Measurements from ENCODE around the gene OMA1.

Gene OMA1

DNA sequence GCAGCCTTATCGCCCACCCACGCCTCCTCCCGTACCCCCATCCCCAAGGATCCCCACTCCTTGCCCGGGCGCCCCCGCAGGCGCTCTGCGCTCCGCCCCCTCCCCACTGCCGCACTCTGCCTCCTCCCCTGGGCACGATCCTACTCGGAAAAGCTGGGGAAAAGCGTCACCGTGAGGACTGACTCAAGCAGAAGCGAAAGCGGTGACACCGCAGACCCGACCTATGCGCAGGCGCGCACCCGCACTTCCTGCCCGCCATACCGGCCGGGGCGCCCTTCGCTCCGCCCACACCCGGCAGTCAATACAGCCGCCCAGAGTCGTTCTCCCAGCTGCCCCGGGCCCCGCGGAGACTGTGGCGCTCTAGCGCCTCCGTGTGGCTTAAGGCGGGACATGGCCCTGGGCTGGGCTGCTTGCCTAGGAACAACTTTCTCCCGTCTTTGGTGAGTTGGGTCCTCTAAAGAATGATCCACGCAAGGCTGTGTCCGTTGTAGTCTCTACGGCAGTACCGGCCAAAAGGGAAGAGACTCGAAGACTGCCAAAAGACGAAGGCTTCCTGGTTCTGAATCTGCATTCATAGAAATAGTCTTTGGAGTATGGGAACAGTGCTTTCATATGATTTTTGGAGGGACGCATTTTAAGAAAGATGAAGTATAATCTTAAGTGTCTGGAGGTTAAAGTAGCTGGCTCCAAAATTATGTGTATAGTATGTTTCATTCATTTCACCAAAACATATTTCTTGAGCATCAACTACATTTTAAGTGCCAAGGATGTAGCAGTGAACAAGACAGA, at the start of gene OMA1:
TSS of gene OMA1 (minus strand) at position 207 of the 789 bp plus-strand sequence. CDS start 7,432 bp downstream, outside the sequence.
- peak within 1 kb of the TSS; percentile 90 to 97 (median 96) for H3K27ac Mint-ChIP-seq
- no peaks in the 10 kb centered on the region for H3K9me3 Mint-ChIP-seq
- TF ChIP-seq, protein P1, sequence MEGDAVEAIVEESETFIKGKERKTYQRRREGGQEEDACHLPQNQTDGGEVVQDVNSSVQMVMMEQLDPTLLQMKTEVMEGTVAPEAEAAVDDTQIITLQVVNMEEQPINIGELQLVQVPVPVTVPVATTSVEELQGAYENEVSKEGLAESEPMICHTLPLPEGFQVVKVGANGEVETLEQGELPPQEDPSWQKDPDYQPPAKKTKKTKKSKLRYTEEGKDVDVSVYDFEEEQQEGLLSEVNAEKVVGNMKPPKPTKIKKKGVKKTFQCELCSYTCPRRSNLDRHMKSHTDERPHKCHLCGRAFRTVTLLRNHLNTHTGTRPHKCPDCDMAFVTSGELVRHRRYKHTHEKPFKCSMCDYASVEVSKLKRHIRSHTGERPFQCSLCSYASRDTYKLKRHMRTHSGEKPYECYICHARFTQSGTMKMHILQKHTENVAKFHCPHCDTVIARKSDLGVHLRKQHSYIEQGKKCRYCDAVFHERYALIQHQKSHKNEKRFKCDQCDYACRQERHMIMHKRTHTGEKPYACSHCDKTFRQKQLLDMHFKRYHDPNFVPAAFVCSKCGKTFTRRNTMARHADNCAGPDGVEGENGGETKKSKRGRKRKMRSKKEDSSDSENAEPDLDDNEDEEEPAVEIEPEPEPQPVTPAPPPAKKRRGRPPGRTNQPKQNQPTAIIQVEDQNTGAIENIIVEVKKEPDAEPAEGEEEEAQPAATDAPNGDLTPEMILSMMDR (IDR thresholded peaks at IDR 0.05; ENCODE audit: unreplicated experiment in 3 of 3): peak; percentile 95 to 96 (median 96)
- peak within 1 kb of the TSS; percentile 88 to 90 (median 89) for H3K4me3 Mint-ChIP-seq
- peaks cover 41% of the 10 kb centered on the region for H3K4me1 Mint-ChIP-seq
- no peaks in the 10 kb centered on the region for H3K36me3 Mint-ChIP-seq (ENCODE audit: low read depth)
- H3K27me3 Mint-ChIP-seq (ENCODE audit: low read depth): no peaks in the 10 kb centered on the region

DNA sequence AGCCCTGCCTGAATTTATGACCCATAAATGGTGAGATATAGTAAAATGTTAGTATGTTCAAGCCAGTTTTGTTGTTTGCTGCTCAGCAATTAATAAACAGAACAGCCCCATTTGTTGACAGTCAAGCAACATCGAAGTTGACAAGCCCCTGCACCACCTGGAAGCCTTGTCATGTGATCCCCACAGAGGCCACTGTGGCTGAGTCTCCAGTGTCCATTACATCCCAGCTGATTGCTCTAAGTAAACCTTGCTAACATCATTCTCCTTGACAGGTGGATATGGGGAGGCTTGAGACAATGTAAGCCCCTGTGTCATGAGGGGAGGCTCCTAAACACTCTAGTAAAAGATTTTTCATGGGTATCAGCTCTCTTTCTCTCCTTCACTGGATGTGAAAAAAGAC, 48.0 kb upstream of the OMA1 start:
- peaks cover 12% of the 10 kb centered on the region for H3K27me3 Mint-ChIP-seq (ENCODE audit: low read depth)
- H3K4me1 Mint-ChIP-seq: peaks cover 29% of the 10 kb centered on the region
- no peaks in the 10 kb centered on the region for H3K9me3 Mint-ChIP-seq
- TF ChIP-seq, protein P1 (IDR thresholded peaks at IDR 0.05; ENCODE audit: unreplicated experiment in 3 of 3): no peak
- H3K4me3 Mint-ChIP-seq: no peak overlapping the region
- H3K27ac Mint-ChIP-seq: no peak overlapping the region
- H3K36me3 Mint-ChIP-seq (ENCODE audit: low read depth): no peaks in the 10 kb centered on the region

DNA sequence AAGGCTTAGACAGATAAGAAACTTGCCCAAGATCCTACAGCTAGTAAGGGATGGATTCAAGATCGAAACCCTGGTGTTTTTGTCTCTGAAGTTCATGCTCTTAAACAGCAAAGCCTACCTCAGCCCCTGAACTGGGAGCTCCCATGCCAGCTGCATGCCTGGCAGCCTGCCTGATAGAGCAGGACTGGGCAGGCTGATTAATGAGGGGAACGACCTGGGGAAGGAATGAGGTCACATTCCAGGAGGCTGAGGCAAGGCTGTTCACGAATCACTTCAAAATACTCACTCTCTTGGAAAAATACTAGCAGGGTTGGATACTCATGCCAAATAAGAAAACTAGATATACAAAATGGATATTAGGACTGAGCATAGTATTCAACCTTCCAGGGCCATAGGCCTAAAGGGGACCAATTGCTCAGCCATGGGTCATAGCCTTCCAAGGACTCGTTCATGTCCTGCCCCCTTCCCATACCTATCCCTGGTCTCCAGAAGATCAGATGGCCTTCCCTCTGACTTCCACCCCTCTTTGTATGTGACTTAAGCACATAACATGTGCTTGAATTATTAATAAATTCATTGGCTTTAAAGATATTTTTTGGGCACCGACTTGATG, 46.1 kb upstream of the OMA1 start:
- TF ChIP-seq, protein P1 (IDR thresholded peaks at IDR 0.05; ENCODE audit: unreplicated experiment in 3 of 3): no peak
- no peaks in the 10 kb centered on the region for H3K9me3 Mint-ChIP-seq
- peaks cover 26% of the 10 kb centered on the region for H3K4me1 Mint-ChIP-seq
- peak overlapping the region; percentile 42 to 80 (median 52) for H3K27ac Mint-ChIP-seq
- H3K36me3 Mint-ChIP-seq (ENCODE audit: low read depth): no peaks in the 10 kb centered on the region
- peaks cover 2% of the 10 kb centered on the region for H3K27me3 Mint-ChIP-seq (ENCODE audit: low read depth)
- no peak overlapping the region for H3K4me3 Mint-ChIP-seq

DNA sequence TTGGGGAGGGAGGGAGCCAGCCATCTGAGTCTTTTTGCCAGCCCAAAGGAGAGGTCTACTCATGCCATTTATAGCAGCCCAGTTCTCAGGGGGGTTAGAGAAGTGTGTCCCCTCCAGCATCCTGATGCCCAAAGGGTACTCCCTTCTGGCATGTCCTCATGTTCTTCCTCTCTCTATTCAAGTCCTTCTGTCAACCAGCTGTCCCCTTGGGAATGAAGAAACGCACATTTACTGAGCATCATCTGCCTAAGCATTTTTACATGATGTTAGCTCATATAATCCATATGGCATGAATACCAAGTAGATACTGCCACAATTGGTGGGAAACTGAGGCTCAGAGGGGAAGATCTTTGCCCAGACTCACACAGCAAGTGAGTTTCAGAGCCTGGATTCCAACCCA, 45.3 kb upstream of the OMA1 start:
- H3K27ac Mint-ChIP-seq: peak overlapping the region in 2 of 3 experiments; percentile 42 to 80
- no peak overlapping the region for H3K4me3 Mint-ChIP-seq
- TF ChIP-seq, protein P1 (IDR thresholded peaks at IDR 0.05; ENCODE audit: unreplicated experiment in 3 of 3): no peak
- H3K9me3 Mint-ChIP-seq: no peaks in the 10 kb centered on the region
- peaks cover 21% of the 10 kb centered on the region for H3K4me1 Mint-ChIP-seq
- H3K27me3 Mint-ChIP-seq (ENCODE audit: low read depth): no peaks in the 10 kb centered on the region
- no peaks in the 10 kb centered on the region for H3K36me3 Mint-ChIP-seq (ENCODE audit: low read depth)

DNA sequence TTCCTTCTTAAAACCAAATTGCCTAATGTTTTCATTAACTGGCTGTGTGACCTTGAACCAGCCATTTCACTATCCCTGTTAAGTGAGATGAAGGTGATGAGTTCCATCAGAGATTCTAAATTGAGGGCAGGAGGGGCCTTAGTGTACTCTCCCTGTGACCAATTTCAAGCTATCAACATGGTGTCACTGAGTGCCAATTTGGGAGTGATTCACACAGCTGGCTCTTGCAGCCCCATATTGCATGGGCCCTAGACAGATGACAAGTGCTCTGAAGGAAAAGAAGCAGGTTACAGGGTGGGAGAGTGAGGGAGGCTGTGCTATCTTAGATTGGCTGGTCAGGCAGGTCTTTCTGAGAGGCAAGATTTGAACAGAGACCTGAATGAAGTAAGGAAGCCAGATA, 43.5 kb upstream of the OMA1 start:
- TF ChIP-seq, protein P1 (IDR thresholded peaks at IDR 0.05; ENCODE audit: unreplicated experiment in 3 of 3): no peak

More for the DNA sequence above, 43.5 kb upstream of the OMA1 start:
- Mint-ChIP-seq H3K4me3 (no peak overlapping the region), H3K4me1 (peaks cover 30% of the 10 kb centered on the region), H3K27me3 (ENCODE audit: low read depth) (peaks cover 8% of the 10 kb centered on the region), H3K36me3 (ENCODE audit: low read depth) (no peaks in the 10 kb centered on the region), H3K27ac (no peak overlapping the region), H3K9me3 (no peaks in the 10 kb centered on the region)
